K562 (cell line): ENCODE measurements around the gene RTCA. TPM values are rescaled to one million over a fixed set of nuclear protein-coding genes. Genes with fewer than 3 reads are reported as not detected.
A peak's percentile ranks its signal among the peaks of the same experiment; 100 is the strongest.

Experiments
- ARID1B ChIP-seq: fragments of 450-650 bp; IDR thresholded peaks from 2 replicates; pipeline ENCODE4 v1.6.1; 2016; ENCODE audit warnings: antibody characterized with exemption, mild to moderate bottlenecking, inconsistent platforms
- CBX5 ChIP-seq: IDR thresholded peaks from 2 replicates; pipeline ENCODE4 v1.6.1; 2014; ENCODE audit warnings: low read depth, borderline replicate concordance
- EP400 ChIP-seq: fragments of 450-650 bp; IDR thresholded peaks from 2 replicates; pipeline ENCODE4 v1.6.1; 2017; ENCODE audit warnings: antibody characterized with exemption, mild to moderate bottlenecking, moderate library complexity
- ETV1 ChIP-seq: fragments of 450-650 bp; conservative IDR thresholded peaks from 2 replicates; pipeline ENCODE4 v1.6.1; 2016; ENCODE audit warnings: missing genetic modification characterization, control low read depth, low read depth, missing compliant biosample characterization
- HDAC2 ChIP-seq: fragments of 450-650 bp; IDR thresholded peaks from 2 replicates; pipeline ENCODE4 v1.6.1; 2016; ENCODE audit warnings: mild to moderate bottlenecking
- NFRKB ChIP-seq: fragments of 450-650 bp; IDR thresholded peaks from 2 replicates; pipeline ENCODE4 v1.6.1; 2016; ENCODE audit warnings: low read depth
- RERE ChIP-seq: sonication (generic); formaldehyde crosslinking; IDR thresholded peaks from 2 replicates; pipeline ENCODE4 v1.8.0; 2023; ENCODE audit warnings: missing genetic modification reagents, mild to moderate bottlenecking, borderline replicate concordance
- SAFB ChIP-seq: fragments of 200-400 bp; formaldehyde crosslinking; IDR thresholded peaks from 2 replicates; pipeline ENCODE4 v1.6.1; 2017; ENCODE audit warnings: low read depth, low read length, borderline replicate concordance
- SAFB2 ChIP-seq: fragments of 200-400 bp; formaldehyde crosslinking; IDR thresholded peaks from 2 replicates; pipeline ENCODE4 v1.6.1; 2018; ENCODE audit warnings: borderline replicate concordance, low read length, low read depth, moderate library complexity; ENCODE audit not compliant: severe bottlenecking
- SRSF3 ChIP-seq: fragments of 200-400 bp; formaldehyde crosslinking; IDR thresholded peaks from 2 replicates; pipeline ENCODE4 v1.6.1; 2016; ENCODE audit warnings: mild to moderate bottlenecking, low read length, moderate library complexity; ENCODE audit not compliant: insufficient read depth
- ZNF212 ChIP-seq: fragments of 450-650 bp; formaldehyde crosslinking; IDR thresholded peaks from 2 replicates; pipeline ENCODE4 v1.4.0; 2020; ENCODE audit warnings: mild to moderate bottlenecking
- ZNF263 ChIP-seq: sonication (generic); formaldehyde crosslinking; IDR thresholded peaks from 2 replicates; pipeline ENCODE4 v1.8.0; 2022; ENCODE audit warnings: mild to moderate bottlenecking, missing genetic modification reagents, borderline replicate concordance
- ZNF316 ChIP-seq: fragments of 450-650 bp; IDR thresholded peaks from 2 replicates; pipeline ENCODE4 v1.6.1; 2016
- ZNF431 ChIP-seq: sonication (generic); formaldehyde crosslinking; IDR thresholded peaks from 2 replicates; pipeline ENCODE4 v1.8.0; 2022; ENCODE audit warnings: mild to moderate bottlenecking, missing genetic modification reagents
- ZNF740 ChIP-seq, 3 experiments: fragments of 200-800 bp in 1 of 3; sonication (Bioruptor generic) in 1 of 3; sonication (generic) in 1 of 3; formaldehyde crosslinking in 1 of 3; IDR thresholded peaks; 2 replicates each; pipeline versions ENCODE4 v1.6.1 to v1.8.0; 2016 to 2022; ENCODE audit warnings: mild to moderate bottlenecking in 2 of 3, missing compliant biosample characterization in 2 of 3, missing genetic modification characterization in 2 of 3, missing genetic modification reagents in 1 of 3
- polyA plus RNA-seq, 8 experiments: library from polyadenylated mRNA; depleted of rRNA in 4 of 8; stranded (reverse) in 5 of 8; unstranded in 3 of 8; fragments of >200 nt; fragmentation: Nextera tagmentation in 2 of 8; fragmentation: Illumina TruSeq in 1 of 8; extraction: Ambion mirVana in 2 of 8; extraction: Trizol in 1 of 8; gene quantifications; 2 replicates each; pipeline versions ENCODE4 v1.2.1 to v1.2.3, GENCODE V29; 2011 to 2014; ENCODE audit warnings: inconsistent platforms in 1 of 8, missing spikeins in 1 of 8
- total RNA-seq, 7 experiments: library from RNA; depleted of rRNA in 6 of 7; stranded (reverse); fragments of >200 nt in 6 of 7; fragmentation: Illumina TruSeq in 2 of 7; extraction: Trizol in 2 of 7; gene quantifications; 2 replicates each; pipeline versions ENCODE4 v1.2.1 to v1.2.3, GENCODE V29; 2011 to 2021; ENCODE audit warnings: low replicate concordance in 1 of 7

The RTCA gene
- total and polyA plus RNA-seq, 9 of the 15 experiments (the other 6 are each of a cell fraction or from before 2014, with no cell fraction given) = 11.6 to 57.2 (median 43.2) TPM

- TF ChIP-seq SAFB2 = no peak
- no peak for TF ChIP-seq SAFB
- TF ChIP-seq ARID1B = 0 out of 2 replicates have a peak, but pooled peaks have one; percentile 9
- TF ChIP-seq HDAC2 = no peak
- 0 out of 2 replicates have a peak, but pooled peaks have one; percentile 39 for TF ChIP-seq NFRKB
- TF ChIP-seq ETV1 = peak; percentile 49; the same call in 1 of the 2 replicates
- no peak for TF ChIP-seq ZNF431
- TF ChIP-seq ZNF316 = peak; percentile 90
- TF ChIP-seq ZNF212 (CRISPR knock-in tag) = no peak
- no peak for TF ChIP-seq CBX5
- peak; percentile 51 for TF ChIP-seq ZNF740 (CRISPR knock-in tag; IDR thresholded peaks at IDR 0.05)
- no peak for TF ChIP-seq ZNF740 (tag; IDR thresholded peaks at IDR 0.05)
- TF ChIP-seq RERE (CRISPR knock-in tag) = no peak
- TF ChIP-seq EP400 = peak; percentile 87
- TF ChIP-seq ZNF263 (CRISPR knock-in tag) = peak; percentile 37; the same call in 1 of the 2 replicates
- no peak for TF ChIP-seq SRSF3
Observed at GRCh38 chr1:100265931-100266740, at the start of gene RTCA (continued).
